ENCODE measurements around the gene EIF4G1.

Gene EIF4G1

DNA sequence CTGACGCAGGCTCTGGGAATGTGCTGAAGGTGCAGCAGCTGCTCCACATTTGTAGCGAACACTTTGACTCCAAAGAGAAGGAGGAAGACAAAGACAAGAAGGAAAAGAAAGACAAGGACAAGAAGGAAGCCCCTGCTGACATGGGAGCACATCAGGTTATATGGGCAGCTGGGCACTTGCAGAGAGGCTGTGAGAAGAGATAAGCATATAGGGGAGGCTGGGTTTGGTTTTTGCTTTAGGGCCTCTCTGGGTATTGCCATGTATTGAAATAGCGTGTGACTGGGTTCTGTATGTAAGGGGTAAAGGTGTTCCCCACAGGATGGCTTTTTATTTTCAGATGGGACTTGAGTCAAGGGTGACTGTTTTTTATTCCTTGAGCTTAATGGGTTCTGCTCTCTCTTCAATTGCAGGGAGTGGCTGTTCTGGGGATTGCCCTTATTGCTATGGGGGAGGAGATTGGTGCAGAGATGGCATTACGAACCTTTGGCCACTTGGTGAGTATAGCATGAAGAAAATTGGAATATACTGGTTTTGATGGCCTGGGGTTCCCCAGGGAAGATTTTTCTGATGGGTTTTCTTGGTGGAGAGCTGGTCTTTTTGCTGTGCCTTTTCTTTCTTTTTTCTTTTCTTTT is 7.9 kb upstream of the EIF4G1 start:
- no peak overlapping the region for H3K4me3 ChIP-seq (ENCODE audit: low read depth, low read length)
- TF ChIP-seq, protein P1, sequence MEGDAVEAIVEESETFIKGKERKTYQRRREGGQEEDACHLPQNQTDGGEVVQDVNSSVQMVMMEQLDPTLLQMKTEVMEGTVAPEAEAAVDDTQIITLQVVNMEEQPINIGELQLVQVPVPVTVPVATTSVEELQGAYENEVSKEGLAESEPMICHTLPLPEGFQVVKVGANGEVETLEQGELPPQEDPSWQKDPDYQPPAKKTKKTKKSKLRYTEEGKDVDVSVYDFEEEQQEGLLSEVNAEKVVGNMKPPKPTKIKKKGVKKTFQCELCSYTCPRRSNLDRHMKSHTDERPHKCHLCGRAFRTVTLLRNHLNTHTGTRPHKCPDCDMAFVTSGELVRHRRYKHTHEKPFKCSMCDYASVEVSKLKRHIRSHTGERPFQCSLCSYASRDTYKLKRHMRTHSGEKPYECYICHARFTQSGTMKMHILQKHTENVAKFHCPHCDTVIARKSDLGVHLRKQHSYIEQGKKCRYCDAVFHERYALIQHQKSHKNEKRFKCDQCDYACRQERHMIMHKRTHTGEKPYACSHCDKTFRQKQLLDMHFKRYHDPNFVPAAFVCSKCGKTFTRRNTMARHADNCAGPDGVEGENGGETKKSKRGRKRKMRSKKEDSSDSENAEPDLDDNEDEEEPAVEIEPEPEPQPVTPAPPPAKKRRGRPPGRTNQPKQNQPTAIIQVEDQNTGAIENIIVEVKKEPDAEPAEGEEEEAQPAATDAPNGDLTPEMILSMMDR (IDR thresholded peaks at IDR 0.05; ENCODE audit: low read depth, low read length, missing control alignments) = no peak
- DNase-seq (ENCODE audit: low read depth) = no peak

DNA sequence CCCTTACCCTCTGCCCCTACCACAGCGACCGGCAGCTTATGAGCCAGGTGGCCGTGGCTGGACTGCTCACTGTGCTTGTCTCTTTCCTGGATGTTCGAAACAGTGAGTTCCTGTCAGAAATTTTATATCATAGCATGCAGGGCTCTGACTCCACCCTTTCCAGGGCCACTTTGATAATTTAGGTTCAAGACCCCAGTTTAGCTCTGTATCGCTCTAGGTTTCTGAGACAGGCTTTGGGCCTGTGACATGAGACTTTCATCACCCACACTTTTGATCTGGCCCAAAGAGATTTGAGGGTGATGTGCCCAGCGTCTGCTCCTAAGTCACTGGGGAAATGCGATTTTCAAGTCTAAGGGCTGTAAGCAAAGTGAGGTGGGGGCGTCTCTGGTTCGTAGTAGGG is 6.5 kb upstream of the EIF4G1 start:
- no peak for DNase-seq (ENCODE audit: low read depth)
- no peak overlapping the region for H3K4me3 ChIP-seq (ENCODE audit: low read depth, low read length)
- TF ChIP-seq, protein P1 (IDR thresholded peaks at IDR 0.05; ENCODE audit: low read depth, low read length, missing control alignments) = no peak

DNA sequence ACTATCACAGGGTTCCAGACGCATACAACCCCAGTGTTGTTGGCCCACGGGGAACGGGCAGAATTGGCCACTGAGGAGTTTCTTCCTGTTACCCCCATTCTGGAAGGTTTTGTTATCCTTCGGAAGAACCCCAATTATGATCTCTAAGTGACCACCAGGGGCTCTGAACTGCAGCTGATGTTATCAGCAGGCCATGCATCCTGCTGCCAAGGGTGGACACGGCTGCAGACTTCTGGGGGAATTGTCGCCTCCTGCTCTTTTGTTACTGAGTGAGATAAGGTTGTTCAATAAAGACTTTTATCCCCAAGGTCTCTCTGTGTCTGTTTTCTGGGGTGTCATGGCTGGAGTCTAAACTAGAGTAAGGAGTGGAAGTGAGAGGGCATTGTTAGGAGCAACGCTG is 5.7 kb upstream of the EIF4G1 start:
- TF ChIP-seq, protein P1 (IDR thresholded peaks at IDR 0.05; ENCODE audit: low read depth, low read length, missing control alignments) = no peak
- no peak for DNase-seq (ENCODE audit: low read depth)
- H3K4me3 ChIP-seq (ENCODE audit: low read depth, low read length) = no peak overlapping the region

GRCh38 chr3:184311633-184312032 is 2.8 kb upstream of the EIF4G1 start:
- no peak overlapping the region for H3K4me3 ChIP-seq (ENCODE audit: low read depth, low read length)
- TF ChIP-seq, protein P1 (IDR thresholded peaks at IDR 0.05; ENCODE audit: low read depth, low read length, missing control alignments) = no peak

GRCh38 chr3:184314700-184315542 is 515 bp downstream of the EIF4G1 start:
- peak overlapping the region; percentile 90 for H3K4me3 ChIP-seq (ENCODE audit: low read depth, low read length)
- no peak for DNase-seq (ENCODE audit: low read depth)
- TF ChIP-seq, protein P1 (IDR thresholded peaks at IDR 0.05; ENCODE audit: low read depth, low read length, missing control alignments) = no peak

More at GRCh38 chr3:184311633-184312032, 2.8 kb upstream of the EIF4G1 start:
- DNase-seq (ENCODE audit: low read depth) = no peak

GRCh38 chr3:184315543-184315867 is 1.1 kb downstream of the EIF4G1 start:
- TF ChIP-seq, protein P1 (IDR thresholded peaks at IDR 0.05; ENCODE audit: low read depth, low read length, missing control alignments) = no peak
- H3K4me3 ChIP-seq (ENCODE audit: low read depth, low read length) = peak overlapping the region; percentile 90
- no peak for DNase-seq (ENCODE audit: low read depth)
